ENCODE measurements around the gene FURIN.

GRCh38 chr15:90891346-90891949 lies 23.1 kb downstream of the FURIN start:
- TF ChIP-seq CTCF (IDR thresholded peaks at IDR 0.05; ENCODE audit: insufficient read depth, low read length) (no peak), REST (IDR thresholded peaks at IDR 0.05; ENCODE audit: insufficient replicate concordance, low read depth) (no peak), POLR2AphosphoS5 (IDR thresholded peaks at IDR 0.05; ENCODE audit: low read depth) (no peak)

Data from HL-60 (cell line).